Natural killer cell (primary cell): ENCODE data around the gene MAB21L4. TPM values are rescaled to one million over a fixed set of nuclear protein-coding genes. Genes with fewer than 3 reads are reported as not detected.

Experiments
- ATAC-seq, 3 donors: fragments of 150-1000 bp in 2 of 3; fragments of 200-7000 bp in 1 of 3; cut with Tn5 transposase; 1 replicate in 1 of 3; 2 replicates in 2 of 3; pipeline ENCODE4 v1.10.0; 2021; ENCODE audit warnings: mild to moderate bottlenecking in 2 of 3, moderate library complexity in 2 of 3
- DNase-seq, 2 donors: peaks; one replicate each; pipeline versions ENCODE4 v3.0.0 to v3.0.0-alpha.2; 2013 to 2021; ENCODE audit warnings: mixed read lengths in 1 of 2
- H3K27ac ChIP-seq: one replicate; pipeline ENCODE4 v1.5.1; 2013; ENCODE audit warnings: mild to moderate bottlenecking, low read length
- H3K27me3 ChIP-seq: one replicate; pipeline ENCODE4 v1.6.1; 2013; ENCODE audit warnings: low read length; ENCODE audit not compliant: control insufficient read depth, insufficient read depth
- H3K36me3 ChIP-seq: one replicate; pipeline ENCODE4 v1.6.1; 2013; ENCODE audit warnings: low read length; ENCODE audit not compliant: control insufficient read depth, insufficient read depth
- H3K4me1 ChIP-seq: one replicate; pipeline ENCODE4 v1.6.1; 2013; ENCODE audit warnings: low read length; ENCODE audit not compliant: control insufficient read depth, insufficient read depth
- H3K4me3 ChIP-seq: one replicate; pipeline ENCODE4 v1.5.1; 2013; ENCODE audit warnings: low read length
- H3K9me3 ChIP-seq: one replicate; pipeline ENCODE4 v1.6.1; 2013; ENCODE audit warnings: low read length; ENCODE audit not compliant: control insufficient read depth, insufficient read depth
- H3K27ac Mint-ChIP-seq, 2 donors: one replicate each; pipeline ENCODE4 v1.8.0; 2022; ENCODE audit warnings: mild to moderate bottlenecking in 2 of 2, mixed read lengths in 2 of 2, moderate library complexity in 1 of 2
- H3K27me3 Mint-ChIP-seq, 2 donors: one replicate each; pipeline ENCODE4 v1.8.0; 2022; ENCODE audit warnings: low read depth in 2 of 2, mixed read lengths in 2 of 2
- H3K36me3 Mint-ChIP-seq: one replicate; pipeline ENCODE4 v1.8.0; 2022; ENCODE audit warnings: mixed read lengths
- H3K4me1 Mint-ChIP-seq, 2 donors: one replicate each; pipeline ENCODE4 v1.8.0; 2022; ENCODE audit warnings: mixed read lengths in 2 of 2
- H3K4me3 Mint-ChIP-seq: one replicate; pipeline ENCODE4 v1.8.0; 2022; ENCODE audit warnings: mild to moderate bottlenecking, moderate library complexity, mixed read lengths
- H3K9me3 Mint-ChIP-seq, 2 donors: one replicate each; pipeline ENCODE4 v1.8.0; 2022; ENCODE audit warnings: mixed read lengths in 2 of 2
- CTCF ChIP-seq: fragments of 200-600 bp; IDR thresholded peaks from one replicate; pipeline ENCODE4 v1.8.0; 2022; ENCODE audit warnings: antibody characterized with exemption
- WGBS: methylation state at CpG from one replicate; pipeline ENCODE4 v1.1.7; 2013; ENCODE audit warnings: missing lambda C conversion rate; ENCODE audit not compliant: insufficient coverage; 5-methylcytosine and 5-hydroxymethylcytosine counted together
- intact Hi-C: fragments of 100-400 bp; cut with micrococcal nuclease; formaldehyde crosslinking; loops from one replicate; pipeline ENCODE4 v1.14.2; 2022
- total RNA-seq, 4 donors: library from RNA; stranded (reverse); fragments of 120-200 nt in 1 of 4; gene quantifications; one replicate each; pipeline versions ENCODE4 v1.2.3 to v1.2.4, GENCODE V29; 2013 to 2022

MAB21L4 gene
- total RNA-seq, 3 donors from 2014 or later (not counting 1 experiment from before 2014, with no cell fraction given), result not detected

- 91% methylated on average over 29 of the region's 29 CpGs for WGBS
- no peak overlapping the region for H3K4me3 ChIP-seq
- no peak for TF ChIP-seq CTCF
Measured at GRCh38 chr2:240925568-240926515, 29.9 kb upstream of the MAB21L4 start.

GRCh38 chr2:240925191-240925567 is 29.2 kb upstream of the MAB21L4 start:
- no peaks in the 10 kb centered on the region for H3K9me3 Mint-ChIP-seq
- no peaks in the 10 kb centered on the region for H3K4me1 Mint-ChIP-seq
- H3K4me3 Mint-ChIP-seq, result no peak overlapping the region
- H3K36me3 Mint-ChIP-seq, result no peaks in the 10 kb centered on the region
- no peak for TF ChIP-seq CTCF
- no peak overlapping the region for H3K4me3 ChIP-seq
- H3K36me3 ChIP-seq, result no peaks in the 10 kb centered on the region
- peak; percentile 7 to 24 for DNase-seq
- no peak overlapping the region for H3K27ac ChIP-seq
- no peaks in the 10 kb centered on the region for H3K27me3 Mint-ChIP-seq
- whole genome bisulfite sequencing, result 85% methylated on average over 14 of the region's 14 CpGs
- H3K27ac Mint-ChIP-seq, result no peak overlapping the region
- H3K27me3 ChIP-seq, result no peaks in the 10 kb centered on the region
- ATAC-seq, result peak in 1 of 3 donors; percentile 54
- no peaks in the 10 kb centered on the region for H3K4me1 ChIP-seq
- H3K9me3 ChIP-seq, result no peaks in the 10 kb centered on the region
- intact Hi-C loops, result no loop called here

More at GRCh38 chr2:240925568-240926515, 29.9 kb upstream of the MAB21L4 start:
- H3K4me1 ChIP-seq, result no peaks in the 10 kb centered on the region
- DNase-seq, result peak in 1 of 2 donors; percentile 11
- H3K9me3 ChIP-seq, result no peaks in the 10 kb centered on the region
- intact Hi-C loops, result no loop called here
- H3K27me3 Mint-ChIP-seq, result no peaks in the 10 kb centered on the region
- H3K4me3 Mint-ChIP-seq, result no peak overlapping the region
- H3K36me3 ChIP-seq, result no peaks in the 10 kb centered on the region
- no peaks in the 10 kb centered on the region for H3K27me3 ChIP-seq
- H3K36me3 Mint-ChIP-seq, result no peaks in the 10 kb centered on the region
- no peaks in the 10 kb centered on the region for H3K9me3 Mint-ChIP-seq
- ATAC-seq, result peak in 1 of 3 donors; percentile 11
- H3K4me1 Mint-ChIP-seq, result no peaks in the 10 kb centered on the region
- no peak overlapping the region for H3K27ac Mint-ChIP-seq
- no peak overlapping the region for H3K27ac ChIP-seq

- H3K9me3 Mint-ChIP-seq, result no peaks in the 10 kb centered on the region
- no peak overlapping the region for H3K27ac Mint-ChIP-seq
- ATAC-seq (no peak), DNase-seq (no peak)
- no peaks in the 10 kb centered on the region for H3K27me3 Mint-ChIP-seq
- Histone ChIP-seq H3K27ac (no peak overlapping the region), H3K9me3 (no peaks in the 10 kb centered on the region), H3K36me3 (no peaks in the 10 kb centered on the region), H3K4me1 (no peaks in the 10 kb centered on the region), H3K27me3 (no peaks in the 10 kb centered on the region), H3K4me3 (no peak overlapping the region)
- H3K4me1 Mint-ChIP-seq, result no peaks in the 10 kb centered on the region
- H3K4me3 Mint-ChIP-seq, result no peak overlapping the region
- intact Hi-C loops, result no loop called here
- no peak for TF ChIP-seq CTCF
- WGBS, result 83% methylated on average over 13 of the region's 15 CpGs
- no peaks in the 10 kb centered on the region for H3K36me3 Mint-ChIP-seq
Measured at GRCh38 chr2:240922982-240923537, 27.1 kb upstream of the MAB21L4 start.
